Measurements from ENCODE around the gene LASP1. TPM values are rescaled to one million over a fixed set of nuclear protein-coding genes. Genes with fewer than 3 reads are reported as not detected.
A peak's percentile ranks its signal among the peaks of the same experiment; 100 is the strongest.

LASP1 gene
- polyA plus RNA-seq, 1 donor from 2014 or later: 56.3 TPM

- Histone ChIP-seq H3K27me3 (ENCODE audit: insufficient read depth, low read depth, low read length) (no peaks in the 10 kb centered on the region), H3K79me2 (replicated peaks; ENCODE audit: insufficient read depth, low read length) (no peaks in the 10 kb centered on the region), H3K36me3 (ENCODE audit: insufficient read depth, low read length) (no peaks in the 10 kb centered on the region), H3K9me2 (ENCODE audit: insufficient read depth, low read length) (no peaks in the 10 kb centered on the region), H2AFZ (ENCODE audit: low read depth, low read length) (no peak overlapping the region), H3K9ac (ENCODE audit: low read length) (no peak overlapping the region), H3K4me3 (ENCODE audit: low read length) (no peak overlapping the region), H3K9me3 (ENCODE audit: low read length) (no peaks in the 10 kb centered on the region), H3K27ac (ENCODE audit: low read length) (no peak overlapping the region), H3F3A (ENCODE audit: insufficient read depth, low read length, poor library complexity, severe bottlenecking) (no peaks in the 10 kb centered on the region), H3K4me2 (ENCODE audit: low read length) (no peak overlapping the region), H4K20me1 (ENCODE audit: insufficient read depth) (no peaks in the 10 kb centered on the region)
- no peak for TF ChIP-seq EP300 (conservative IDR thresholded peaks at IDR 0.05; ENCODE audit: poor library complexity, severe bottlenecking)
- TF ChIP-seq CTCF (IDR thresholded peaks at IDR 0.05; ENCODE audit: poor library complexity, severe bottlenecking): no peak
- TF ChIP-seq EZH2 (IDR thresholded peaks at IDR 0.05; ENCODE audit: borderline replicate concordance, insufficient read depth, low read length, poor library complexity, severe bottlenecking): no peak
- TF ChIP-seq TAF1 (IDR thresholded peaks at IDR 0.05; ENCODE audit: low read depth): no peak
- no peak for TF ChIP-seq MXI1 (conservative IDR thresholded peaks at IDR 0.05; ENCODE audit: poor library complexity, severe bottlenecking)
- no peak for TF ChIP-seq SMC3 (conservative IDR thresholded peaks at IDR 0.05; ENCODE audit: poor library complexity)
- no peak for TF ChIP-seq RAD21 (conservative IDR thresholded peaks at IDR 0.05)
- TF ChIP-seq REST (IDR thresholded peaks at IDR 0.05; ENCODE audit: borderline replicate concordance): no peak
- no peak for TF ChIP-seq POLR2AphosphoS5 (IDR thresholded peaks at IDR 0.05)
These were observed 52.9 kb downstream of the LASP1 start for GRCh38 chr17:38922538-38923297.

DNA sequence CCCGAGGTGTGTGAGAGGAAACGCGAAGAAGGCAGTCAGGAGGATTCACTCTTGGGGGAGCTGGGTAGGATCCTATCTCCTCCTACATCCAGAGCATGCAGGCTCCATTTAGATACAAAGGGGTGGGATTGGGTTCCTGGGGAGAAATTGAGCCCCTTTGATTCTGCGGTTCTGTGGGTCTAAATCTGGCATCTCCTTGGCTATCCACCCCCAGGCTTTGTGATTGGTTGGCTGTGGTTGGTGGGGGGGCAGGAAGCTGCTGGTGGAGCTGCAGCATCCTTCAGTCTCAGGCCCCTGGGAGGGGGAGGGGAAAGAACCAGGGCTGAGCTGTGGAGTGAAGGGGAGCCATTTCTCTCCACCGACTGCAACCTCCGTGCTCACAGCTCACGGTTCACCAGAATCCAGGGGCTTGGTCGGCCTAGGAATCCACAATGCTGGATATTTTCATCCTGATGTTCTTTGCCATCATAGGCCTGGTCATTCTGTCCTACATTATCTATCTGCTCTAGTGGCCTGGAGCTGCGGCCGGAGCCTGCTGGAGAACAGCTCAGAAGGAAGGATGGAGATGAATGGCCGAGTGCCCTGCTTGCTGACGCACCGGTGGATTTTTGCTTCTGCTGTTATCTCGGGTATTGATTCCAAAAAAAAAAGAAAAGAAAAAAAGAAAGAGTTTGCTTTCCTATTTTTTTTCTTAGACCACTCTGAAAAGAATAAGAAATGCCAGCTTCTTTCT lies 55.6 kb downstream of the LASP1 start, which contains the start of gene LASP1NB:
TSS of gene LASP1NB (plus strand) at position 352 of the 733 bp plus-strand sequence.
- Histone ChIP-seq H3K36me3 (ENCODE audit: insufficient read depth, low read length) (no peaks in the 10 kb centered on the region), H3K27me3 (ENCODE audit: insufficient read depth, low read depth, low read length) (no peaks in the 10 kb centered on the region), H2AFZ (ENCODE audit: low read depth, low read length) (peak within 1 kb of the TSS; percentile 45), H3K27ac (ENCODE audit: low read length) (peak within 1 kb of the TSS; percentile 75), H3K4me3 (ENCODE audit: low read length) (peak within 1 kb of the TSS; percentile 59), H3K9me3 (ENCODE audit: low read length) (no peaks in the 10 kb centered on the region), H4K20me1 (ENCODE audit: insufficient read depth) (no peaks in the 10 kb centered on the region), H3K79me2 (replicated peaks; ENCODE audit: insufficient read depth, low read length) (no peaks in the 10 kb centered on the region), H3F3A (ENCODE audit: insufficient read depth, low read length, poor library complexity, severe bottlenecking) (no peaks in the 10 kb centered on the region), H3K9me2 (ENCODE audit: insufficient read depth, low read length) (no peaks in the 10 kb centered on the region), H3K9ac (ENCODE audit: low read length) (peak within 1 kb of the TSS; percentile 61), H3K4me2 (ENCODE audit: low read length) (no peak within 1 kb of the TSS)
- TF ChIP-seq MXI1 (conservative IDR thresholded peaks at IDR 0.05; ENCODE audit: poor library complexity, severe bottlenecking) (no peak), EZH2 (IDR thresholded peaks at IDR 0.05; ENCODE audit: borderline replicate concordance, insufficient read depth, low read length, poor library complexity, severe bottlenecking) (no peak), TAF1 (IDR thresholded peaks at IDR 0.05; ENCODE audit: low read depth) (peak; percentile 76), POLR2AphosphoS5 (IDR thresholded peaks at IDR 0.05) (peak; percentile 50), REST (IDR thresholded peaks at IDR 0.05; ENCODE audit: borderline replicate concordance) (peak; percentile 55), EP300 (conservative IDR thresholded peaks at IDR 0.05; ENCODE audit: poor library complexity, severe bottlenecking) (no peak), SMC3 (conservative IDR thresholded peaks at IDR 0.05; ENCODE audit: poor library complexity) (no peak), CTCF (IDR thresholded peaks at IDR 0.05; ENCODE audit: poor library complexity, severe bottlenecking) (no peak), RAD21 (conservative IDR thresholded peaks at IDR 0.05) (no peak)

All from neural cell (in vitro differentiated cells).